Astrocyte of the spinal cord (primary cell): ENCODE results near the gene ARID5B.

Experiments used
- DNase-seq: peaks from one replicate; pipeline ENCODE4 v3.0.0; 2011; ENCODE audit warnings: low read depth, low spot score
- H3K4me3 ChIP-seq: 2 replicates; pipeline ENCODE4 v1.5.1; 2011; ENCODE audit warnings: low read depth, mild to moderate bottlenecking, low read length, moderate library complexity
- in situ Hi-C: cut with HindIII; loops from 2 replicates; pipeline ENCODE4 v1.10.0; 2017; ENCODE audit warnings: low sequenced_read_pairs
- TF ChIP-seq, protein P1 (sequence below): IDR thresholded peaks from 2 replicates; pipeline ENCODE4 v1.5.1; 2012; ENCODE audit warnings: low read depth, mild to moderate bottlenecking, low read length, inconsistent platforms

The ARID5B gene

DNA sequence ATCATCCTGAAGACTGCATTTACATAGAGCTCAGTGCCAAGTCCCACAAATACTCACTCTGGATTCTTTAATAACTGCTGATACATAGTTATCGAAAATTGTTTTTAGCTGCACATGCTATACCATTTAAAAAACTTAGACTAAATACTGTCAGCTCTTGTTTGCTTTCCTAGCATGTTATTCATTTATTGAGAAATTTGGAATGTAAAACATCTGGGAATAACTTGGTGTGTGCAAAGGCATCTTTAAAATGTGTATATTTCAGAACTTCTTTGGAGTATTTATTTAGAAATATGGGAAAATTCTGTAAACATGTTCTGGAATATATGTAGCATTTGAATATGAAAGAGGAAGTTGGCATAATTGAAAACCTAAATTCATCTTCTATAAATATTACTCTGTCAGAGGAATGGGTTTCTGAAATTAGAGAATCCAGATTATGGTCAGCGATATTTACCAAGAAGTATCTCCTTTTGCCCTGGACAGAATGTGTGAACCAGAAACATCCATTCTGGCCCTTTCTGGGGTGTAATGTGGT lies 119.7 kb downstream of the ARID5B start:
- DNase-seq, result no peak
- TF ChIP-seq, protein P1, sequence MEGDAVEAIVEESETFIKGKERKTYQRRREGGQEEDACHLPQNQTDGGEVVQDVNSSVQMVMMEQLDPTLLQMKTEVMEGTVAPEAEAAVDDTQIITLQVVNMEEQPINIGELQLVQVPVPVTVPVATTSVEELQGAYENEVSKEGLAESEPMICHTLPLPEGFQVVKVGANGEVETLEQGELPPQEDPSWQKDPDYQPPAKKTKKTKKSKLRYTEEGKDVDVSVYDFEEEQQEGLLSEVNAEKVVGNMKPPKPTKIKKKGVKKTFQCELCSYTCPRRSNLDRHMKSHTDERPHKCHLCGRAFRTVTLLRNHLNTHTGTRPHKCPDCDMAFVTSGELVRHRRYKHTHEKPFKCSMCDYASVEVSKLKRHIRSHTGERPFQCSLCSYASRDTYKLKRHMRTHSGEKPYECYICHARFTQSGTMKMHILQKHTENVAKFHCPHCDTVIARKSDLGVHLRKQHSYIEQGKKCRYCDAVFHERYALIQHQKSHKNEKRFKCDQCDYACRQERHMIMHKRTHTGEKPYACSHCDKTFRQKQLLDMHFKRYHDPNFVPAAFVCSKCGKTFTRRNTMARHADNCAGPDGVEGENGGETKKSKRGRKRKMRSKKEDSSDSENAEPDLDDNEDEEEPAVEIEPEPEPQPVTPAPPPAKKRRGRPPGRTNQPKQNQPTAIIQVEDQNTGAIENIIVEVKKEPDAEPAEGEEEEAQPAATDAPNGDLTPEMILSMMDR, result no peak
- no peak overlapping the region for H3K4me3 ChIP-seq
- in situ Hi-C loops, result no loop called here

DNA sequence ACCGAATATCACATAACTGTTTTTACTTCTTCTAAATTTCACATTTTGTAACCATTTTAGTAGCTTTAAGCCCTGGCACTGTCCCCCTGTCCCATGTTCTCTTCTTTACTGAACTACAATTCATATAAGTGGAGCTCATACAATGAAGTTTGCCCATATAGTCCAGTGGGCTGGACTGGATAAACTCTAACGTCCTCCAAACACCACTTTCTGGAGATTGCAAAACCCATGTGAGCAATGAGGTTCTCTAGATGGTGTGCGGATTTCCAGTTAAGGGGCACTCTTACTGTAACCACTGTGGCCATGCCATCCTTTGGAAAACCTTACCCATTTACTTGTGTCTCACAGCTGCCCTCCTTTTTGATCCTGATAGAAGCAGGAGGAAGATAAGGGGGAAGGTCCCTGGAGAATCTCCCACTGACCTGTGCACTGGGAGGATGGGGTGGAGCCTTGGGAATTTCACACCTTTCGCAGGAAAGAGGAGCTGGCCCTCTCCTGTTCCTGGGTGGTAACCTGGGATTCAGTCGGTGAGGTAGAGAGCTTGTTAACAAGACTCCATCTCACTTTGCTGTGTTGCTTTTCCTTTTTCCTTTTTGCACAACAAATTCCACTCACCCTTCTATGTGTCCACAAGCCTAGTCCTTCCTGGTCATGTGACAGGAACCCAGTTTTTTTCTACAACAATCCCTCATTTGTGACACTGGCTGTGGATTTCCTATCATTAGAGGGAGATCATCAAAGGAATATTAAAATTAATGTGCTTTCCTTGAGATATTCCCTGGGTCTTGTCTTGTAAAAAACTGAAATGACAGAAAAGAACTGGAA lies 120.7 kb downstream of the ARID5B start:
- DNase-seq, result no peak
- in situ Hi-C loops, result no loop called here
- TF ChIP-seq, protein P1, result no peak

DNA sequence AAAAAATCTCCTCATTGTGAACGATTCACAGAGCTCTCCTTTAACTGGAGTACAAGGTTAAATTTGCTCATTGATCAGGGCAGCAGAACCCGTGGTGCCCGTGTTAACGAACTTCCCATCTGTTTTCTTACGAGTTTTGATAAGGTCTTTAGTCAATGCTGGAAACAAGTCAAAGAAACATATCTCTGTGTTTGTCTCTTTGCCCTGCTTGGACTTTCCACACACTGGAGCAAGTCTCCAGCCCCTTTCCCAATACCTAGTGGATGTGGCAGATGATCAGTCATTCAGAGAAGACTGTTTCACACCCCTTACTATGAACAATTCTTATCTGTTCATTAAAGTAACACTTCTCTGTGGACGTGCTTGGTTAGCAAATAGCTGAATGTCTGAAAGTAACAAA lies 121.3 kb downstream of the ARID5B start:
- in situ Hi-C loops, result no loop called here
- DNase-seq, result no peak
- TF ChIP-seq, protein P1, result no peak
- no peak overlapping the region for H3K4me3 ChIP-seq

More for the DNA sequence above, 120.7 kb downstream of the ARID5B start:
- H3K4me3 ChIP-seq, result no peak overlapping the region

DNA sequence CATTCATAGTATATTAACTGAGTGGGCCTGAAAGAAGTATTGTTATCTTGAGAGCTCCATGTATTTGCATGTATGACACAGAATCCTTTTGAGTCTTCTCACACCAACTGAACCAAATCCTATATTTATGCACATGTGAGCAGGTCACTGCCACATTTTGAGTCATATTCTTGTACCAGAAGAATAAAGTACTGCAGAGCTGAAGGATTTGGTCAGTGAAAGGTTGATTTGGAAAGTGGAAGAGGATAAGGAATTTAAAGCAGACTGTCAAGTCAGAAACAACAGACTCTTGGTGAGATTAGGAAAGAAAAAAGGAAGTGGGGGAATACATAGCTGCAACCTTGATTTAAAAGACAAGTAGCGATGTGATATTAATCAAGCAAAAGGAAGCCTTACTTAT lies 121.8 kb downstream of the ARID5B start:
- TF ChIP-seq, protein P1, result no peak
- no peak for DNase-seq
- no peak overlapping the region for H3K4me3 ChIP-seq
- in situ Hi-C loops, result no loop called here

DNA sequence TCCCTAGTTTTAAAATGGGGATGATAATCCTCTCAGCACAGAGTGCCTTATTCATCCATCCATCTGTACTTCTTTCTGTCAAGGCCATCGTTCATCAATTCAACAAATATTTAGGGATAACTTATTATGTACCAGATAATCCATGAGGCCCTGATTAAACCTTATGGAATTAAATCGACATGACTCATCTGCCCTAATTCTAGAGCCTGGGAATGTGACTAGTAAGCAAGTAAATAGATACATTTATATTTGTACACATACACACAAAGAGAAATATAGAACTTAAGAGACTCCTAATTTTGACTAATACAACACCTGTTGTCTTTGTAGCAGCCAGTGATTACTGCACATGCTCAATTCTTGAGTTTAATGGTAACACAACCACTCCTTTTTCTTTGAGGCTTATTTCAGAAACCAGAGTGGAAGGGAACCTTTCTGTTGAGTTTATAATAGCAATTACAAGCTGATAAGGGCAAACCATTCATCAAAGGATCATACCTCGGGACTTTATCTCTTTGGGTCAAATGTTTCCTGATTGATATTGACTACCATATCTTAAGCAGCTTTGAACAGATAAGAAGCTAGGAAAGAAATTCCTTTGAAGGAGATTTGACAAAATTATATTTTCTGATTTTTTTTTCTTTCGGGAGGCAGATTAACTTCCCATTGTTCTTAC lies 122.7 kb downstream of the ARID5B start:
- in situ Hi-C loops, result no loop called here
- no peak for DNase-seq
- no peak overlapping the region for H3K4me3 ChIP-seq
- TF ChIP-seq, protein P1, result no peak

DNA sequence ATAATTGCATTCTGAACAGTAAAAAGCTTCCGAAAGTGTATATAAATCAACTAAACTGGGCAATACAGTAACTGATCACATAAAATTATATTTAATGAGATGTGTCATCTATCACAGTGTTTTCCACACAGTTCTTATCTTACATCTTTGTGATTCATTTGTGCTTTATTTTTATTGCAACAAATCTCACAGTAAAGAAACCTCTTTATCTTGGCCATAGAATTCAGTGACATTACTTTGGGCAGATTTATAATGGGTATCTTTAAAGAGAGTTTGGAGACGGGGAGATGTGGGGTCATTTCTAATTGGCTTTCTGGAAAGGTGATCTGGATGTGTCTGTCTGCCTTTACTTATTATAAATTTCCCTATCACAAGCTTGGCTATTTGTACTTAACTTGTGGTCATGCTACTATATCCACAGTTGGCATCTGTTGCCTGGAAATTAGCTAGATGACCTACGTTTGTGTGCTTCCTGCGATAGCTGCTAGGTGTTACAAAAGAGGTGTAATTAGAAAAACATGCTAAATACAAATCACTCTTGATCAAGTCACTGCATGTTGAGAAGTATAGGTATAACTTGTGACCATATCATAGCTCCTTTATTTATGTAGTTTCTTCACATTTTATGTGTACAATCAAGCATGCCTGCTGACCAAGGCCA lies 123.8 kb downstream of the ARID5B start:
- no peak overlapping the region for H3K4me3 ChIP-seq
- DNase-seq, result no peak
- in situ Hi-C loops, result no loop called here
- TF ChIP-seq, protein P1, result no peak
